Left ventricle myocardium inferior (tissue), 1 donor: ENCODE measurements around the gene SCO2. TPM values are rescaled to one million over a fixed set of nuclear protein-coding genes. Genes with fewer than 3 reads are reported as not detected.
"Not testable (repeated sequence)": the region's sequence is repeated elsewhere in the genome, so short reads cannot be mapped to it uniquely, and the experiment has no call there.

Experiments used
- DNase-seq: peaks from one replicate; pipeline ENCODE4 v3.0.0-alpha.2; 2020
- H3K27ac ChIP-seq: fragments of 200-600 bp; replicated peaks from 2 replicates; pipeline ENCODE4 v1.8.0; 2021
- H3K27me3 ChIP-seq: fragments of 200-600 bp; 2 replicates; pipeline ENCODE4 v1.8.0; 2021; ENCODE audit warnings: low read depth
- H3K36me3 ChIP-seq: fragments of 200-600 bp; 2 replicates; pipeline ENCODE4 v1.8.0; 2021
- H3K4me1 ChIP-seq: fragments of 200-600 bp; 2 replicates; pipeline ENCODE4 v1.8.0; 2021
- H3K4me3 ChIP-seq: fragments of 200-600 bp; 2 replicates; pipeline ENCODE4 v1.8.0; 2021; ENCODE audit warnings: mild to moderate bottlenecking, moderate library complexity
- H3K9me3 ChIP-seq: fragments of 200-600 bp; replicated peaks from 2 replicates; pipeline ENCODE4 v1.8.0; 2021
- intact Hi-C: fragments of 100-400 bp; cut with micrococcal nuclease; formaldehyde crosslinking; loops from one replicate; pipeline ENCODE4 v1.11.0; 2022
- total RNA-seq: library from RNA; stranded (reverse); fragmentation: NEBNext Ultra II Directional; extraction: Animal tissue kit (Norgen Biotek cat#: 25700); gene quantifications from one replicate; pipeline ENCODE4 v1.2.1, GENCODE V29; 2021
- TF ChIP-seq, protein P1 (sequence below): fragments of 200-600 bp; IDR thresholded peaks from 2 replicates; pipeline ENCODE4 v1.8.0; 2021; ENCODE audit warnings: antibody characterized with exemption, mild to moderate bottlenecking, borderline replicate concordance
- donor health status: DM: no; HTN: yes; CAD: no; lungs with severe emphysema.

SCO2 gene
- total RNA-seq, 1 donor from 2014 or later = not detected

DNA sequence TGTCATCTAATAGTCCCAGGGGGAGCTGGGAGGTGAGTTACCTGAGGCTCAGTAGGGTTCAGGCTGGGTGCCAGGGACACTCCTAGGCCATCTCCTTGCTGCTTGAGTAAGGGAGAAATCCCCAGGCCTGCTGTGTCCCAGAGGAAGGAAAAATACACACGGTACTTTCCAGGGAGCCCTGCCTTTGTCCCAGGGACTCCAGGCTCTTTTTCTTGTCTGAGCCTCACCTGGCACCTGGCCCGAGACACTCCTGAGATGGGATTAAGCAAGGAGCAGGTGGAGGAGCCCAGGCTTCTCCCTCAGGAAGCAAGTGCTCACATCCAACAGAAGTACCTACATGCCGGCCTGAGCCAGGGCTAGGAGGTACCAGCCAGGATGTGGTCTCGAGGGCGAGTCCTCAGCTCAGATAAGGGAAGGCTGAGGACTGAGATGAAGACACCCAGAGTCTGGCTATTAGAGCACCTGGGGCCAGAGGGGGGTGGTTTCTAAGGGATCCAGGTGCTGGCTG is 19.4 kb upstream of the SCO2 start:
- intact Hi-C loops = no loop called here
- no peaks in the 10 kb centered on the region for H3K9me3 ChIP-seq
- no peak overlapping the region for H3K27ac ChIP-seq
- H3K36me3 ChIP-seq = no peaks in the 10 kb centered on the region
- H3K4me1 ChIP-seq = peaks cover 32% of the 10 kb centered on the region
- TF ChIP-seq, protein P1, sequence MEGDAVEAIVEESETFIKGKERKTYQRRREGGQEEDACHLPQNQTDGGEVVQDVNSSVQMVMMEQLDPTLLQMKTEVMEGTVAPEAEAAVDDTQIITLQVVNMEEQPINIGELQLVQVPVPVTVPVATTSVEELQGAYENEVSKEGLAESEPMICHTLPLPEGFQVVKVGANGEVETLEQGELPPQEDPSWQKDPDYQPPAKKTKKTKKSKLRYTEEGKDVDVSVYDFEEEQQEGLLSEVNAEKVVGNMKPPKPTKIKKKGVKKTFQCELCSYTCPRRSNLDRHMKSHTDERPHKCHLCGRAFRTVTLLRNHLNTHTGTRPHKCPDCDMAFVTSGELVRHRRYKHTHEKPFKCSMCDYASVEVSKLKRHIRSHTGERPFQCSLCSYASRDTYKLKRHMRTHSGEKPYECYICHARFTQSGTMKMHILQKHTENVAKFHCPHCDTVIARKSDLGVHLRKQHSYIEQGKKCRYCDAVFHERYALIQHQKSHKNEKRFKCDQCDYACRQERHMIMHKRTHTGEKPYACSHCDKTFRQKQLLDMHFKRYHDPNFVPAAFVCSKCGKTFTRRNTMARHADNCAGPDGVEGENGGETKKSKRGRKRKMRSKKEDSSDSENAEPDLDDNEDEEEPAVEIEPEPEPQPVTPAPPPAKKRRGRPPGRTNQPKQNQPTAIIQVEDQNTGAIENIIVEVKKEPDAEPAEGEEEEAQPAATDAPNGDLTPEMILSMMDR = no peak
- H3K4me3 ChIP-seq = no peak overlapping the region
- DNase-seq = no peak
- H3K27me3 ChIP-seq = peaks cover 64% of the 10 kb centered on the region

DNA sequence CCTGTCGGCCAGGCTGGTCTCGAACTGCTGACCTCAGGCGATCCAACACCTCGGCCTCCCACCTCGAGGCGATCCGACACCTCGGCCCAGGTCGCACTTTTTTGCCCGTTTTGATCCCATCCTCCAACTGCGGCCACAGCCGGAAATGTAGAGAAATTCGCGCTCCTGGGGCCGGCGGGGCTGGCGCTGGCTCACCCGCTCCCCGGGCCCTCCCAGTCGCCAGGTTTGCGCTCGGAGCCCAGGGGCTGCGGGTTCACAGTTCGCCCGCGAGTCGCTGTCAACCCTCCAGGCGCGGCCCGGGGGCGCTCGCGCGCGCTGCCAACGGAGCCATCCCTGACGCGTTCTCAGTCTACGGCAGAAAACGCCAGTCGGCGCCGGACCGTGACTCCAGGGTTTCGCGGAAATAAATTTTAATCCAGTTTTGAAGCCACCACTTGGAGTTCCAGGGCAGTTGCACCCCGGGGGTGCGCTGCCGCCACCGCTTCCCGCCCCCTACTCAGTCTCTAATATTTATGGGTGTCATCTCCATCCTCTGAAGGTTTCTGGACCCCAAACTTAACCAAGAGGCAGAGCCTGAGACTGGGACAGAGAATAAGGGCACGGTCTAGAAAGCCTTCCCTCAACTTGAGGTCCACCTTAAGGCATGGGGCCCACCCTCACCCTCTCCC is 18.8 kb upstream of the SCO2 start:
- Histone ChIP-seq H3K9me3 (no peaks in the 10 kb centered on the region), H3K27ac (no peak overlapping the region), H3K4me3 (peak overlapping the region; percentile 59), H3K4me1 (peaks cover 35% of the 10 kb centered on the region), H3K27me3 (peaks cover 58% of the 10 kb centered on the region), H3K36me3 (no peaks in the 10 kb centered on the region)
- intact Hi-C loops = no loop called here
- TF ChIP-seq, protein P1 = peak; percentile 68
- peak; percentile 80 for DNase-seq

DNA sequence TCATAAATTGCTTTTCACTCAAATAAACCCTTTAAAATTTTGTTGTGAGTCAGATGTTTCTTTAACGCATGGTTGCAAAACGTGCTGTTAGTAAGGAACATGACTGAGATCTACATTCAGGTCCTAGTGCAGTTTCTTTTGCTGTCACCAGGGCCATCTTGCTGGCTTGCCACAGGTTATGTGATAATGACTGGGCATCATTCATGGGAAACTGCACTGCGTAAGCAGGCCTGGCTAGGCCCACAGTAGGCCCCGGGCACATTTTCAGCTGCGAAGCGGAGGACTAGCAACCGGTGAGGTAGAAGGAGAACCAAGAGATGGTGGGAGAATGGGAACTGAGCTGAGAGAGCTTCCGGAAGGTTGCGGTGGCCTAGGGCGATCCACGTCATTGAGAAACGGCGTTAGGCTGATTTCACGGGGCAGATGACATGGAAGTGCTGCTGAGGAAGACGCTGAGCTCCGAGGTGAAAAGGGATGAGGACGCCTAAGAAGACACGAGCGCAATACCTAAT is 17.1 kb upstream of the SCO2 start:
- H3K36me3 ChIP-seq = no peaks in the 10 kb centered on the region
- intact Hi-C loops = no loop called here
- TF ChIP-seq, protein P1 = no peak
- H3K4me1 ChIP-seq = peaks cover 32% of the 10 kb centered on the region
- no peaks in the 10 kb centered on the region for H3K9me3 ChIP-seq
- DNase-seq = no peak
- H3K27me3 ChIP-seq = peaks cover 43% of the 10 kb centered on the region
- no peak overlapping the region for H3K27ac ChIP-seq
- no peak overlapping the region for H3K4me3 ChIP-seq

DNA sequence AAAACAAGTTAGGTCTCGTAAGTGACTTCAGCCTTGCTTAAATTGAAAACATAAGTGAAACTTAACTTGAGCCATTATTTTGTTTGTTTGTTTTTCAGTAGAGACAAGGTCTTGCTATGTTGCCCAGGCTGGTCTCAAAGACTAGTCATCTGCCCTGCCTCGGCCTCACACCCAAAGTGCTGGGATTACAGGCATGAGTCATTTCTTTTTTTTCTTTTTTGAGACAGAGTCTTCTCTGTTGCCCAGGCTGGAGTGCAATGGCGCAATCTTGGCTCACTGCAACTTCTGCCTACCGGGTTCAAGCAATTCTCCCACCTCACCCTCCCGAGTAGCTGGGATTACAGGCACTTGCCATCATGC is 16.2 kb upstream of the SCO2 start:
- H3K9me3 ChIP-seq, intact Hi-C loops, H3K4me3 ChIP-seq, H3K36me3 ChIP-seq, DNase-seq: not testable (repeated sequence)
- H3K27me3 ChIP-seq = peaks cover 38% of the 10 kb centered on the region
- peak overlapping the region; percentile 36 for H3K27ac ChIP-seq
- H3K4me1 ChIP-seq = peaks cover 27% of the 10 kb centered on the region

DNA sequence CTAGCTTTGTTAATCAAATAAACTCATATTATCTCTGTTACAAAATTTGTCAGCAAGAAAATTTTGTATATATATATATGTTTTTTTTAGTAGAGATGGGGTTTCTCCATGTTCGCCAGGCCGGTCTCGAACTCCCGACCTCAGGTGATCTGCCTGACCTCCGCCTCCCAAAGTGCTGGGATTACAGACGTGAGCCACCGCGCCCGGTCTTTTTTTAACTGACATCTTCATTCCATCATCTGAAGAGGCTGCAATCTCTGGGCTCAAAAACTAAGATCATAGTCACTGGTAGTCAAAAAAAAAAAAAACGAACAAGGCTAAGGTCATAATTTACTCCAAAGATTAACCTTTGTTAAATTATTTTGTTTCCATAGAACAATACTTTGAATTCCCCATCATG is 15.0 kb upstream of the SCO2 start:
- Histone ChIP-seq H3K4me3 (no peak overlapping the region), H3K27ac (peak overlapping the region; percentile 87), H3K4me1 (peaks cover 27% of the 10 kb centered on the region), H3K27me3 (peaks cover 33% of the 10 kb centered on the region), H3K36me3 (no peaks in the 10 kb centered on the region), H3K9me3 (no peaks in the 10 kb centered on the region)
- intact Hi-C loops = no loop called here
- TF ChIP-seq, protein P1 = no peak
- DNase-seq = no peak

DNA sequence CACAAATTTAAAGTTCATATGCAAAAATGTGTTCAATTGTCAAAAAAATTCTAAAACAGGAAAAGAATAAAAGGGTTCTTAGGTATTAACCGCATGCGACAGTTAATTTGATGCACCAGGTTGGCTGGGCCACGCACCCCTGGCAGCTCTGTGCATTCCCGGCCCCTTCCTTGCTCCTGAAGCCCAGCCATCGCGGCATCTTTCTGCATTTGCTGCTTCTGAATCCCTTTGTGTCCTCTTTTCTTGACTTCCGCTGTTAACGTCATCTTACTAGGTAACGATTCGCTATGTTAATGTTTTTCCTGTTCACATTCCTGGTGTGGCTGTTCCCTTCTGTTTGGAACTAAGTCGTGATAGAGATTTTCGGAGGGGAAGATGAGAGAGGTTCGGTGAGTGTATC is 12.4 kb upstream of the SCO2 start:
- H3K4me3 ChIP-seq = no peak overlapping the region
- intact Hi-C loops = no loop called here
- TF ChIP-seq, protein P1 = no peak
- H3K36me3 ChIP-seq = no peaks in the 10 kb centered on the region
- H3K9me3 ChIP-seq = no peaks in the 10 kb centered on the region
- peak overlapping the region; percentile 87 for H3K27ac ChIP-seq
- DNase-seq = no peak
- H3K27me3 ChIP-seq = peaks cover 38% of the 10 kb centered on the region
- peaks cover 18% of the 10 kb centered on the region for H3K4me1 ChIP-seq
